ENCODE measurements around the gene EIF2B5. TPM values are rescaled to one million over a fixed set of nuclear protein-coding genes. Genes with fewer than 3 reads are reported as not detected.

The EIF2B5 gene
- total and polyA plus RNA-seq, 2 of the 13 experiments (the other 11 are each of a cell fraction or from before 2014, with no cell fraction given) = 38.4 to 60.2 TPM

DNA sequence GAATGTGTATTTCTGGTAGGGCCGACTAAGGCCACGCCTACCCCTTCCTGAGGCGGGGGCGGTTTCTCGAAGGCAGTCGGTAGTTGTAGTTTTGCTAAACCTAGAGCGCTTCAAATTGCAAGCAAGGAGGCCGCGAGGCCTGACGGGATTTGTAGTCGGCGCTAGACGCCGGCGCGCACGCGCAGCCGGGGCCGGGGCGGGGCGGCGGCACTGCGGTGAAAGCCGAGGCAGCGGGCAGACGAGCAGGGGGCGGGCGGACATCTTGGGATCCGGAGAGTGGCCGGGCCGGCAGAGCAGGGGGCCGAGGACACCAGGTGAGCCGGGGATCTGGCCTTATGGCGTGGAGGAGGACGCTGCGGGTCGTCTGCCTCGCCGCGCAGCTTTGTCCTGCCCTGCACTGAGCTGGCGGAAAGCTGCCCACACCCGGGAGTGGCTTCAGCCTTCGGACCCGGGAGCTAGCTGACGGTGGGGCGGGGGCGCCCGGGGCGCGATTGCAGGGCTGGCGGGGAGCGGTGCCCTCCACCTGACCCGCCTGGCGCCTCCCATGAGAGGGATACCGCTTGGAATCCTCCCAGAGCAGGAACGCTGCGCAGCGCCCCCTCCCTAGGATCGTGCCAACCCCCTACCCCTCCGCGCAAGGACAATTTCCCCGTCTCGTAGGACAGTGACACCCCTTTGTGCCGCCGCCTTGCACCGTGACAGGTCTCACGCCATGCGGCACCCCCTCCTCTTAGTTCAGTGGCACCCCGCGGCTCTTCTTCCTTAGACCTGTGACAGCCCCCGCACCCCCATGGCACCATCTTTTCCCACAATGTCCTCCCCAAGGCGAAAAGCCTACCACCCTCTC, 39.7 kb downstream of the EIF2B5 start, which contains the start of gene AP2M1 (continued):
- TF ChIP-seq, protein P1, sequence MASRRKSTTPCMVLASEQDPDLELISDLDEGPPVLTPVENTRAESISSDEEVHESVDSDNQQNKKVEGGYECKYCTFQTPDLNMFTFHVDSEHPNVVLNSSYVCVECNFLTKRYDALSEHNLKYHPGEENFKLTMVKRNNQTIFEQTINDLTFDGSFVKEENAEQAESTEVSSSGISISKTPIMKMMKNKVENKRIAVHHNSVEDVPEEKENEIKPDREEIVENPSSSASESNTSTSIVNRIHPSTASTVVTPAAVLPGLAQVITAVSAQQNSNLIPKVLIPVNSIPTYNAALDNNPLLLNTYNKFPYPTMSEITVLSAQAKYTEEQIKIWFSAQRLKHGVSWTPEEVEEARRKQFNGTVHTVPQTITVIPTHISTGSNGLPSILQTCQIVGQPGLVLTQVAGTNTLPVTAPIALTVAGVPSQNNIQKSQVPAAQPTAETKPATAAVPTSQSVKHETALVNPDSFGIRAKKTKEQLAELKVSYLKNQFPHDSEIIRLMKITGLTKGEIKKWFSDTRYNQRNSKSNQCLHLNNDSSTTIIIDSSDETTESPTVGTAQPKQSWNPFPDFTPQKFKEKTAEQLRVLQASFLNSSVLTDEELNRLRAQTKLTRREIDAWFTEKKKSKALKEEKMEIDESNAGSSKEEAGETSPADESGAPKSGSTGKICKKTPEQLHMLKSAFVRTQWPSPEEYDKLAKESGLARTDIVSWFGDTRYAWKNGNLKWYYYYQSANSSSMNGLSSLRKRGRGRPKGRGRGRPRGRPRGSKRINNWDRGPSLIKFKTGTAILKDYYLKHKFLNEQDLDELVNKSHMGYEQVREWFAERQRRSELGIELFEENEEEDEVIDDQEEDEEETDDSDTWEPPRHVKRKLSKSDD (CRISPR knock-in tag; IDR thresholded peaks at IDR 0.05; ENCODE audit: low read depth) = peak; percentile 85; the same call in 1 of the 2 replicates
- peak; percentile 58; the same call in 1 of the 2 replicates for TF ChIP-seq POGZ (CRISPR knock-in tag; IDR thresholded peaks at IDR 0.05)
- peak; percentile 62; the same call in 1 of the 2 replicates for TF ChIP-seq KMT2A (CRISPR knock-in tag; IDR thresholded peaks at IDR 0.05)
- TF ChIP-seq PAF1 (CRISPR knock-in tag; IDR thresholded peaks at IDR 0.05) = 0 out of 2 replicates have a peak, but pooled peaks have one; percentile 15
- TF ChIP-seq MAZ (IDR thresholded peaks at IDR 0.05; ENCODE audit: borderline replicate concordance, low read depth, low read length) = peak; percentile 92
- TF ChIP-seq MAZ (CRISPR knock-in tag; IDR thresholded peaks at IDR 0.05; ENCODE audit: low read depth) = peak; percentile 82
- TF ChIP-seq, protein P2, sequence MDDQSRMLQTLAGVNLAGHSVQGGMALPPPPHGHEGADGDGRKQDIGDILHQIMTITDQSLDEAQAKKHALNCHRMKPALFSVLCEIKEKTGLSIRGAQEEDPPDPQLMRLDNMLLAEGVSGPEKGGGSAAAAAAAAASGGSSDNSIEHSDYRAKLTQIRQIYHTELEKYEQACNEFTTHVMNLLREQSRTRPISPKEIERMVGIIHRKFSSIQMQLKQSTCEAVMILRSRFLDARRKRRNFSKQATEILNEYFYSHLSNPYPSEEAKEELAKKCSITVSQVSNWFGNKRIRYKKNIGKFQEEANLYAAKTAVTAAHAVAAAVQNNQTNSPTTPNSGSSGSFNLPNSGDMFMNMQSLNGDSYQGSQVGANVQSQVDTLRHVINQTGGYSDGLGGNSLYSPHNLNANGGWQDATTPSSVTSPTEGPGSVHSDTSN (CRISPR knock-in tag; IDR thresholded peaks at IDR 0.05; ENCODE audit: borderline replicate concordance) = no peak
- no peak for TF ChIP-seq ZNF619 (CRISPR knock-in tag; IDR thresholded peaks at IDR 0.05)
- peak; percentile 36; the same call in 1 of the 2 replicates for TF ChIP-seq HOXA5 (CRISPR knock-in tag; IDR thresholded peaks at IDR 0.05)
- TF ChIP-seq JUNB (CRISPR knock-in tag; IDR thresholded peaks at IDR 0.05; ENCODE audit: borderline replicate concordance) = no peak
- no peak for TF ChIP-seq ZNF570 (CRISPR knock-in tag; IDR thresholded peaks at IDR 0.05; ENCODE audit: borderline replicate concordance)
- TF ChIP-seq CSRNP2 (CRISPR knock-in tag; conservative IDR thresholded peaks at IDR 0.05; ENCODE audit: low read depth) = no peak
- TF ChIP-seq ZNF879 (CRISPR knock-in tag; IDR thresholded peaks at IDR 0.05) = no peak
- TF ChIP-seq HNF4G (IDR thresholded peaks at IDR 0.05; ENCODE audit: borderline replicate concordance, low read depth, low read length) = no peak
- TF ChIP-seq HNF4G (CRISPR knock-in tag; IDR thresholded peaks at IDR 0.05; ENCODE audit: borderline replicate concordance, low read depth) = no peak
- no peak for TF ChIP-seq SMC3 (IDR thresholded peaks at IDR 0.05; ENCODE audit: low read length)
- peak; percentile 50; the same call in 1 of the 2 replicates for TF ChIP-seq TSC22D2 (CRISPR knock-in tag; IDR thresholded peaks at IDR 0.05; ENCODE audit: borderline replicate concordance)
- TF ChIP-seq CREM (IDR thresholded peaks at IDR 0.05) = peak; percentile 98
- no peak for TF ChIP-seq CREM (CRISPR knock-in tag; IDR thresholded peaks at IDR 0.05)
- TF ChIP-seq JDP2 (CRISPR knock-in tag; IDR thresholded peaks at IDR 0.05; ENCODE audit: borderline replicate concordance) = no peak
- TF ChIP-seq DR1 (CRISPR knock-in tag; IDR thresholded peaks at IDR 0.05) = no peak
- TF ChIP-seq ZNF557 (CRISPR knock-in tag; IDR thresholded peaks at IDR 0.05) = no peak
- no peak for TF ChIP-seq ZNF337 (CRISPR knock-in tag; IDR thresholded peaks at IDR 0.05; ENCODE audit: borderline replicate concordance, low read depth)
- peak; percentile 42; the same call in 1 of the 2 replicates for TF ChIP-seq NFYC (CRISPR knock-in tag; IDR thresholded peaks at IDR 0.05)
